Hippocampal formation (tissue), 2 donors: ENCODE data around the gene HIBCH.
"Not testable (repeated sequence)": the region's sequence is repeated elsewhere in the genome, so short reads cannot be mapped to it uniquely, and the experiment has no call there.

Source experiments
- DNase-seq, 2 donors: peaks; one replicate each; lab custom pipeline; 2025; lab: John Stamatoyannopoulos, UW

Gene HIBCH

GRCh38 chr2:190342611-190343010, 23.0 kb upstream of the HIBCH start:
- DNase-seq: no peak

GRCh38 chr2:190340369-190340768, 20.7 kb upstream of the HIBCH start:
- no peak for DNase-seq

GRCh38 chr2:190339394-190339793, 19.8 kb upstream of the HIBCH start:
- no peak for DNase-seq

GRCh38 chr2:190338453-190338852, 18.8 kb upstream of the HIBCH start:
- no peak for DNase-seq

- DNase-seq: no peak
Measured at GRCh38 chr2:190336420-190336819, 16.8 kb upstream of the HIBCH start.

GRCh38 chr2:190335584-190335983, 16.0 kb upstream of the HIBCH start:
- DNase-seq: not testable (repeated sequence)

GRCh38 chr2:190335225-190335559, 15.6 kb upstream of the HIBCH start:
- DNase-seq: no peak

GRCh38 chr2:190334479-190335224, 15.0 kb upstream of the HIBCH start:
- no peak for DNase-seq

- no peak for DNase-seq
Measured at GRCh38 chr2:190333928-190334327, 14.3 kb upstream of the HIBCH start.

GRCh38 chr2:190333395-190333794, 13.8 kb upstream of the HIBCH start:
- DNase-seq: no peak

- DNase-seq: no peak
Measured at GRCh38 chr2:190328573-190329147, 9.0 kb upstream of the HIBCH start.

GRCh38 chr2:190327867-190328572, 8.4 kb upstream of the HIBCH start:
- DNase-seq: no peak

GRCh38 chr2:190325588-190325987, 6.0 kb upstream of the HIBCH start:
- no peak for DNase-seq

GRCh38 chr2:190323406-190323805, 3.8 kb upstream of the HIBCH start:
- no peak for DNase-seq

- DNase-seq: no peak
Measured at GRCh38 chr2:190320696-190321095, 1.1 kb upstream of the HIBCH start.

GRCh38 chr2:190318931-190319554, 583 bp downstream of the HIBCH start:
- no peak for DNase-seq

GRCh38 chr2:190318514-190318913, 1.1 kb downstream of the HIBCH start:
- no peak for DNase-seq

GRCh38 chr2:190315273-190315672, 4.4 kb downstream of the HIBCH start:
- DNase-seq: no peak

- no peak for DNase-seq
Measured at GRCh38 chr2:190313880-190314279, 5.7 kb downstream of the HIBCH start.

- not testable (repeated sequence) for DNase-seq
Measured at GRCh38 chr2:190312635-190313025, 7.0 kb downstream of the HIBCH start.

GRCh38 chr2:190311893-190312634, 7.6 kb downstream of the HIBCH start:
- no peak for DNase-seq

GRCh38 chr2:190308031-190308430, 11.6 kb downstream of the HIBCH start:
- no peak for DNase-seq
